ENCODE data around the gene GNB1L.
A peak's percentile ranks its signal among the peaks of the same experiment; 100 is the strongest.

The GNB1L gene

GRCh38 chr22:19875531-19876313 is 21.0 kb upstream of the GNB1L start:
- no peak for DNase-seq

GRCh38 chr22:19875061-19875530 is 20.4 kb upstream of the GNB1L start:
- no peak for DNase-seq

- DNase-seq = peak; percentile 39 to 44
These were observed 19.8 kb upstream of the GNB1L start for GRCh38 chr22:19874307-19875060.

GRCh38 chr22:19873960-19874306 is 19.3 kb upstream of the GNB1L start:
- DNase-seq = no peak

- no peak for DNase-seq
These were observed 18.7 kb upstream of the GNB1L start for GRCh38 chr22:19873138-19873959.

GRCh38 chr22:19872779-19873137 is 18.1 kb upstream of the GNB1L start:
- no peak for DNase-seq

GRCh38 chr22:19871845-19872778 is 17.4 kb upstream of the GNB1L start:
- no peak for DNase-seq

GRCh38 chr22:19871023-19871844 is 16.6 kb upstream of the GNB1L start:
- DNase-seq = no peak

- DNase-seq = no peak
These were observed 15.7 kb upstream of the GNB1L start for GRCh38 chr22:19870153-19871022.

- DNase-seq = no peak
These were observed 15.0 kb upstream of the GNB1L start for GRCh38 chr22:19869497-19870152.

GRCh38 chr22:19868773-19869471 is 14.2 kb upstream of the GNB1L start:
- no peak for DNase-seq

GRCh38 chr22:19868333-19868732 is 13.7 kb upstream of the GNB1L start:
- DNase-seq = no peak

- DNase-seq = no peak
These were observed 12.9 kb upstream of the GNB1L start for GRCh38 chr22:19867617-19868016.

- no peak for DNase-seq
These were observed 12.0 kb upstream of the GNB1L start for GRCh38 chr22:19866665-19867009.

- DNase-seq = no peak
These were observed 10.6 kb upstream of the GNB1L start for GRCh38 chr22:19865141-19865829.

GRCh38 chr22:19864538-19865106 is 9.9 kb upstream of the GNB1L start:
- DNase-seq = no peak

GRCh38 chr22:19863571-19863970 is 8.9 kb upstream of the GNB1L start:
- no peak for DNase-seq

- no peak for DNase-seq
These were observed 8.1 kb upstream of the GNB1L start for GRCh38 chr22:19862619-19863246.
